Bronchial epithelial cell (primary cell): Measurements from ENCODE around the gene CCDC12. TPM values are rescaled to one million over a fixed set of nuclear protein-coding genes. Genes with fewer than 3 reads are reported as not detected.

Experiments
- DNase-seq: peaks from one replicate; pipeline ENCODE4 v3.0.0-alpha.2; 2010; ENCODE audit warnings: low read depth
- FAIRE-seq: peaks from 2 replicates; lab custom pipeline; 2011; peaks lifted over from hg19 to GRCh38; lab: Jason Lieb, UNC
- H3K27me3 ChIP-seq: 2 replicates; pipeline ENCODE4 v1.5.1; 2011; ENCODE audit warnings: low read length; ENCODE audit not compliant: control insufficient read depth, insufficient read depth
- H3K36me3 ChIP-seq: 2 replicates; pipeline ENCODE4 v1.5.1; 2011; ENCODE audit warnings: low read length; ENCODE audit not compliant: control insufficient read depth, insufficient read depth
- H3K4me3 ChIP-seq: 2 replicates; pipeline ENCODE4 v1.5.1; 2011; ENCODE audit warnings: mild to moderate bottlenecking, low read depth, low read length, control low read depth
- CTCF ChIP-seq: IDR thresholded peaks from 2 replicates; pipeline ENCODE4 v1.5.1; 2011; ENCODE audit warnings: mild to moderate bottlenecking, moderate library complexity, low read length, control low read depth, inconsistent platforms; ENCODE audit not compliant: insufficient read depth, severe bottlenecking
- total RNA-seq: library from RNA; depleted of rRNA; stranded (reverse); fragments of >200 nt; gene quantifications from 2 replicates; pipeline ENCODE4 v1.2.1, GENCODE V29; 2014

Gene CCDC12
- total RNA-seq, 1 donor from 2014 or later = 39.2 TPM

GRCh38 chr3:46935989-46936558 is 40.5 kb downstream of the CCDC12 start:
- DNase-seq (no peak), FAIRE-seq (no peak)
- H3K4me3 ChIP-seq = no peak overlapping the region
- peaks cover 18% of the 10 kb centered on the region for H3K36me3 ChIP-seq
- no peaks in the 10 kb centered on the region for H3K27me3 ChIP-seq
- no peak for TF ChIP-seq CTCF

- FAIRE-seq (no peak), DNase-seq (peak; percentile 92)
- Histone ChIP-seq H3K36me3 (peaks cover 14% of the 10 kb centered on the region), H3K27me3 (no peaks in the 10 kb centered on the region), H3K4me3 (no peak overlapping the region)
- peak; percentile 79 for TF ChIP-seq CTCF
Measured at GRCh38 chr3:46935168-46935858, 41.2 kb downstream of the CCDC12 start.

- DNase-seq (peak; percentile 91), FAIRE-seq (peak; percentile 90)
- no peak for TF ChIP-seq CTCF
- Histone ChIP-seq H3K27me3 (no peaks in the 10 kb centered on the region), H3K36me3 (peaks cover 8% of the 10 kb centered on the region), H3K4me3 (no peak overlapping the region)
Measured at GRCh38 chr3:46934498-46935167, 41.9 kb downstream of the CCDC12 start.

GRCh38 chr3:46934072-46934471 is 42.5 kb downstream of the CCDC12 start:
- H3K36me3 ChIP-seq = peaks cover 4% of the 10 kb centered on the region
- H3K27me3 ChIP-seq = no peaks in the 10 kb centered on the region
- no peak for DNase-seq
- no peak overlapping the region for H3K4me3 ChIP-seq
- no peak for TF ChIP-seq CTCF
- FAIRE-seq = no peak

- Histone ChIP-seq H3K36me3 (peaks cover 3% of the 10 kb centered on the region), H3K27me3 (no peaks in the 10 kb centered on the region), H3K4me3 (no peak overlapping the region)
- FAIRE-seq (no peak), DNase-seq (no peak)
- TF ChIP-seq CTCF = no peak
Measured at GRCh38 chr3:46933261-46933660, 43.3 kb downstream of the CCDC12 start.
